Hematopoietic multipotent progenitor cell treated with erythropoietin and hydrocortisone succinate and interleukin-3 and kit ligand, for 8 days (in vitro differentiated cells): ENCODE measurements around the gene PRDM8.

Source experiments
- DNase-seq: peaks from one replicate; pipeline ENCODE4 v3.0.0-alpha.2; 2015

Gene PRDM8

DNA sequence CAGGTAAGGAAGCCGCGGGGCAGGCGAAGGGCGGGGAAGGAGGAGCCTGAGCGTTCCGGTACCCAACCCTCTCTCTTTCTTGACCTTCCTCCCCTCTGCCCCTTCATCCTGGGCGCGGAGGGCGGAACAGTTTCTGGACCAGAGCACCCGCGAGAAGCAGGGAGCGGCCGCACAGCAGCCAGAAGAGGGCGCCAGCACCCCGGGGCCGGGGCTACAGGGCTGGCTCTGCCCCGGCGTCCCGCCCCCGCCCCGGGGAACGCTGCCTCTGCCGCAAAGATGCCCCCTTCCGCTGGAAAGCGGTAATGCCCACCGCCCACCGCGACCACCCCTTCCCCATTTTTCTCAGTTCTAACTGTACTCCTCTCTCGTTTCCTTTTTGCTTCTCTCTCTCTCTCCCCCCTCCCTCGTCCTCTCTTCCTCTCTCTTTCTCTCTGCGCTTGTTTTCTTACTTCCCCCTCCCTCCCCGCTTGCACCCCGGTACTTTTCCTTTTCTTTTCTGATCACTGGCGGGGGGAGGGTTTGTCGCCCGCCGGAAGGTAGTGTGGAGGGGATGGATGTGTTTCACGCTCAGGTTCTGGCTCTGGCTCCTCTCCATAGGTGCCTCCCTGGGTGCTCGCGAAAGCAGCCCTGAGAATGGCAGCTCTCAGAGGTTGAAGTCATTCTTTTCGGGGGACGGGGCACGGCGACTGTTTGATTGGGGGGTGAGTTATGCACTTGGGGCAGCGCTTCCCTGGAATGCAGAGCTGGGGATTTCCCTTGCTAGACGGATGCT lies 13.1 kb upstream of the PRDM8 start:
- peak; percentile 58 for DNase-seq

GRCh38 chr4:80184825-80185756 lies 12.2 kb upstream of the PRDM8 start:
- DNase-seq: no peak

GRCh38 chr4:80185787-80186548 lies 11.3 kb upstream of the PRDM8 start:
- DNase-seq: no peak

DNA sequence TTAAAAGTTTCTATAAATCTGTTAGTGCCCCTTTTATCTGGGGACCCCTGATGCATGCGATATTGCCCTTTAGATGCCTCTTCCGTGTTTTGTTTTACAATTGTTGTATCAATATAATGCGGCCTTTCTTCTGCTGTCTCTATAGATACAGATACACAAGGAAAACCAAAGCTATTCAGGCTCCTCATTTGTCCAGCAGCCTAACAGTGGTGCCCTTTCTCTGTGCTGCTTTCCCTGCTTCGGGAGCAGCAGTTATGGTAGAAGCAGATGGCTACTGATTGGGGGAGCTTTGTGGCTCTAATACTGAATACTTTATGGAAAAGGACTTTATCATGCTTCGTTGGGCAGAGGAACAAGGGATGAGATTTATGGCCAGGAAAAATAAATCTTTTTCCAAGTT lies 10.6 kb upstream of the PRDM8 start:
- DNase-seq: no peak

DNA sequence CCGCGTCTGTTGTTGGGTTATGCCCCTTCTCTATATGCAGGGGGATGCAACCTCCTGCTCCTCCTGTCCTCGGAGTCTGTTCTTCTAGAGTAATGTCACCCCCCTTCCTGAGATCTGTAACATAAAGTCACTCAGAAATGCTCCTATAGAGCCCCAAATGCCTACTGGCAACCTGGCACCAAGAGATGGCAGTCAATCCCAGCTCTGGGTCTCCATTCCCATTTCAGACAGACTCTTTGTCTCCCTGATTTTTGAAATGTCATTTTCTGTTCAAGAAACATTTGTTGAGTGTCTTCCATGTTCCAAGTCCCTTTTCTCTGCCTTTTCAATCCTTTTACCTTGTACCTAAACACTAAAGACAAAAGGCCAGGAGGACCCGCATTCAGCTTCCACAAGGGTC lies 9.6 kb upstream of the PRDM8 start:
- no peak for DNase-seq

DNA sequence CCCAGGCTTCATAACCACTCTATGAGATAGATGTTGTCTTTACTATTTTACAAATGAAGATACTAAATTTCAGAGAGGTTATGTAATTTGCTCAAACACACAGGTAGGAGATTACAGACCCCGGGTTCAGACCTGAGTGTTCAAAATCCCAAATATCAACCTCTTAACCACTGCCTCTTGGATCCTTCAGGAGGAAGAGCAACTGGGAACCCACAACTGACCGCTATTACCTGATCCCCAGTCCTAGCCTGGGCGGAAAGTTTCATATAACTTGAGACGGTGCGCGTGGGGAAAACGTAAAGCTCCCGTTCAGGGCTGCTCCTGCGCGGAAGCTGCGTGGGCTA lies 8.9 kb upstream of the PRDM8 start:
- DNase-seq: no peak

DNA sequence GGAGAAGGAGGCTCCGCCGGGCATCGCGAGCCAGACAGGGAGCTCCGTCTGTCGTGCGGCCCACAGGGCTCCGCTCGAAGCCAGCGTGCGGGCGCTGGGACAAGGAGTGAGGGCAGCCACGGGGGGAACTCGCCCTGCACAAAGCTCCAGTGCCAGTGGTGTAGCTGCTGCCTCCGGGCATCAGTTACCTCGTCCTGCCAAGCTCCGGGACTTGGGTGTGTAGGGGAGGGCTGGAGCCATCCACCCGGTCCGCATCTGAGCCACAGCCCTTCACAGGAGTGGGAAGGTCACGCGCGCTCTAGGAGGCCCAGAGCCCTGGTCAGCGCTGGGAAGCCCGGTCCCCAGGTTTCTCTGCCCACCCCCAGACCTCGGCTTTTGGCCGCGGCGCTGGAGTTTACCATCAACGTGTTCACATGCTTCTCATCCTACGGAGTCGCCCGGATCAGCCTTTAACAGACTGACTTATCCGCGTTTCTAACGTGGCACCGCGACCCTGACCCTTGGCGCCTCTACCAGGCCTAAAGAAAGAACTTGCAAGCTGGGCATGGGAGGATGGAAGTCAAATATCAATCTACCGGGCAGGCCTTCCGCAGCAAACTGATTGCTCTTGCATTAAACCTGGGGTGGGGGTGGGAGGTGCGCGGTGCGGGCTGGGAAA lies 8.4 kb upstream of the PRDM8 start:
- no peak for DNase-seq

DNA sequence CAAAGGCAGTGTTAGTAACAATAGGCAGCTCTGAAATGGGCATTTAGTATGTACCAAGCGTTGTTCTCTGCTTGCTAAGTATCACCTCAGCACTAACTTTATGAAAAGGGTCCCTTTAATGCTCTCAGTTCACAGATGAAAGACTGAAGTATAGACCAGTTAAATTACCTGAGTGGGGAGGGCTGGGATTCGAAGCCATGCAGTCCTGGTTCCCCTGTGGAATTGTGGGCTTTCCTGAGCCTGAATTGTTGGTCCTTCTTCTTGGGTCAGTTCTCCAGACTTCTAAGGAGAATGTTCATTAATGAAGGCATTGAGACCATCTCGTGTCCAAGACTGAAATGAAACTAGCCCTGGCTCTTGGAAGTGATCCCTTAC lies 7.7 kb upstream of the PRDM8 start:
- DNase-seq: no peak

GRCh38 chr4:80189956-80190677 lies 7.2 kb upstream of the PRDM8 start:
- no peak for DNase-seq

- DNase-seq: no peak
These were observed 4.9 kb upstream of the PRDM8 start for GRCh38 chr4:80192252-80192866.

DNA sequence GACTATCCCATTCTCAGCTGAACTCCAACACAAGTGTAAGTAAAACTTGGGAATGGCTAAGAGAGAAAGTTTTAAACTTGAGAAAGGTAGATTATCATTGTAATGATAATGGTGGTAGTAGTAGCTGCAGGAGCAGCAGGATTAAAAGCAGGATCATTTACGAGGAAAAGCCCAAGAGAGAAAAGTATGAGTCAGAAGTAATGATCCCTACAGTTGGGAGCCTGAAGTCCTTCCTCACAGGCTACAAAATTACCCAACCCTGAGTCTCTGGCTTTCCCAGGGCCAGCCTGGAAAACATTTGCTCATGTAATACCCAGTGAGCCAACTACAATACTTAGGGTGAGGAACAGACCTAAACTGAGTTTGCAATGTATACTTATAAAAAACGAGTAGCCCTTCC lies 4.4 kb upstream of the PRDM8 start:
- no peak for DNase-seq

DNA sequence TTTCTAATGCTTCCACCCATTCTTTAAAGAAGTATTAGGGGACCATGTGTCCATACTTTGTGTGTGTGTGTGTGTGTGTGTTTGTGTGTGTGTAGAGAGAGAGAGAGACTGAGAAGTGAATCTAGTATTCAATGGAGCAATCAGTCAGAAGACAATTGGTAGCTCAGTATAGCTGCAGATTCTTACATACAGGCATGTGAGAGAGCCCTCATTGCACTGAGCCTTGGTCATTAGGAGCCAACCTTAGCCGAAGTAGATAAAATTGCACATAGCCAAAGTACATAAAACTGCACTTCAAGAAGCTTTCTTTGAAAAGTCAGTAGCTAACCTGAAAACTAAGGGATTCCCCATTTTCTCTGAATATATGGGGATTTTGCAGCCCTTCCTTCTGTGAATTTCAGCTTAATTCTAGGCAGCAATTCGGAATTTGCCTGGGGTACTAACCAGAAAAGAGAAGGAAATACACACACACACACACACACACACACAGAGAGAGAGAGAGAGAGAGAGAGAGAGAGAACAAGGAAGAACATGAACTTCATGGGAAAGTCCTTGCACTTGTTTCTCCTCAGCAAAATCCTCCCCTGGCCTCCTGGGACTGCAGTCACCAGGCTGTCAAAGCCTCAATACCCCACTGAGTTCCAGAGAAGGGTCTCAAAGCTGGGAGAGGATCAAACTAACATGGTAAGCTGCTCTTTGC lies 1.7 kb upstream of the PRDM8 start:
- no peak for DNase-seq

- no peak for DNase-seq
These were observed 913 bp upstream of the PRDM8 start for GRCh38 chr4:80196259-80196921.

DNA sequence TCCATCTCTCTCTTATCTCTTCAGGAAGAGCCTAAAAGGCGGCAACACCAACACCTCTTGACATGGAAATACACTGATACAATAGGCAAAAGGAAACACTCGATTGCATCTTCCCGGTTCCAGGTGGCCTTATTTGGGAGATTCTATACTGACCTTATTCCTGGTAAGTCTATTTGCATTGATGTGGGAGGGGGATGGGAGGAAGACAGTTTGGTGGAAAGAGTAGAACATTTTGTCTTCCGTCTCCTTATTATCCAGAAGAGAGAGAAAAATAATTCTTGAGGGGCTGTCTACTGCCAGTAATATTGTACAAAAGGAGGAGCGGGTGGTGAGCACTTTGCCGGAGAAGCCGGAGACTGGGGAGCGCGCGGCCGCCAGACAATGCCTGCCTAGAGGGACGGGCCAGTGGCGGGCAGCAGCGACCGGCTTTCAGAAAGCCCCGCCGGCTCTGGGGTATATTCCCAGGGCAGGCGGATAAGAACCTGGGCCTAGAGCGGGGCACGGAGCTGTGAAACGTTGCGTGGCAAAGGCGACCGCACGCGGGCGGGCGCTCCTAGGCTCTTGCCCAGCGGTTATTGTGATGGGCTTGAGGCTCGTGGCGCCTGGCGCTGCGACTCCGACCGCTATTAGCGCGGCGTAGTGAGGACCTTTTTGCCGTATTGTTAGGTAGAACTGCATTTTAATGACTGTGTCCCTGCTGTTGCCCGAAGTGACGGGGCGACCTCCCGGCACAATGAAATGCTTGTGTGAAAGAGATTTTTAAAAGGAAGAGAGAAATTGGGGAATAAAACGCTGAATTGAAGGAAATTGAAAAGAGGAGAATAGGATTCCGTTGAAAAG lies 518 bp downstream of the PRDM8 start:
- peak; percentile 17 for DNase-seq

DNA sequence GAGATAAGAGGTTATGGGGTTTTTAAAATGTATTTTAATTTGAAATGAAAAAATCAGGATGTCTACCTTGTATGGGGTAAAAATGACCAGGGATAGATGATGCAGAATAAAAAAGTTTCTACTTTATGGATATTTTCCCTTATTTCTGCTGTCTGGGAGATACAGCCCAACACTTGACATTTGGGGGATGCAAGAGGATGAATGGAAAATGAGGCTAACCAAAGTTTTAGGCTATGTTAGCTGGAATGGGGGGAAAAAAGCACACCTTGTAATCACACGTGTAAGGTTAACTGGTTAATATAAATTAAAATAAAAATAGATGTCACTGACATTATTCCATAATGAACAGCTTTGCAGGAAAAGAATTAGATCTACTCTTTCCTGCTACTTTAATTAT lies 1.1 kb downstream of the PRDM8 start:
- DNase-seq: no peak

- DNase-seq: no peak
These were observed 1.8 kb downstream of the PRDM8 start for GRCh38 chr4:80199004-80199560.

DNA sequence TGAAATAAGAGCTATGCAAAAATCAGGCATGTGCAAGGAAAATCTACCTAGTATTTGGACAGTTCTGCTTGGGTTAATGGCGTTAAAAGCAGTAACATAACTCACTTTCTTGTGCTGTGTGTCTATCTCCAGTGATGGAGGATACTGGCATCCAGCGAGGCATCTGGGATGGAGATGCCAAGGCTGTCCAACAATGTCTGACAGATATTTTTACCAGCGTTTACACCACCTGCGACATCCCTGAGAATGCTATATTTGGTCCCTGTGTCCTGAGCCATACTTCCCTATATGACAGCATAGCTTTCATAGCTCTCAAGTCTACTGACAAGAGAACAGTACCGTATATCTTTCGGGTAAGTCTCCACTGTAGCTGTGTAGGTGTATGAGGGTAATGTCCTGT lies 2.6 kb downstream of the PRDM8 start:
- DNase-seq: no peak

- DNase-seq: peak; percentile 33
These were observed 4.2 kb downstream of the PRDM8 start for GRCh38 chr4:80201252-80202151.
